ENCODE measurements around the gene TTC9.

DNA sequence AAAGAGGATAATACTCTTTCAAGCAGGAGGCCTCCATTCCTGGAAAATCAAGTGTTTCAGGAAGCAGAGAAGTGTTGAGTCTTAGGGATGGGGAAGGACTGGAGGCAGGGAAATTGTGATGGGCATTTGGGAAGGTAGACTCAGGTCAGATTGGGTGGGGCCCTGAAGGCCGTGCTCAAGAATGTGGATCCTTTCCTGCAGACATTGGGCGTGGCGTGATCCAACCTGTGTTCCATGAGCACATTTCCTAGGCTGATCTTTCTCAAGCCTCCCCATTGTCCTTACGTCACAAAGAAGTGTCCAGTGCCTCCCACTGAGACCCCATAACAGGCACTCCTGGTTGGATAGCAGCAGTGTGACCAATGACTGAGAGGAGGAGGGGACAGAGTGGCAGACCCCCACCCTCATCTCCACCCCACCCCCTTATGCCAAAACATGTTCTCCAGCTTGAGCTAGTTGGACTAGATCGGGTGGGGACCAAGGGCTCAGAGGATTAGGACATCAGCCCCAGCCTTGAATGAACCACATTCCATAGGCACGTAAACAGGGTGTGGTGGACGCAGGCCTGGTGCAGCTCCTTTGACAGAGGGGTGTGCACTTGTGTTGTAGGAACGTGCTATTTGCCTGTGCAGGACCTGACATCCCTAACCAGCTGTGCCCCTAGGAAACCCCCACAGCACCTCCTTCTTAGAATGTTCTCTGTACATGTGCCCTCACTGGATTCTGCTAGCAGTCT is 76.8 kb downstream of the TTC9 start:
- TF ChIP-seq, protein P1, sequence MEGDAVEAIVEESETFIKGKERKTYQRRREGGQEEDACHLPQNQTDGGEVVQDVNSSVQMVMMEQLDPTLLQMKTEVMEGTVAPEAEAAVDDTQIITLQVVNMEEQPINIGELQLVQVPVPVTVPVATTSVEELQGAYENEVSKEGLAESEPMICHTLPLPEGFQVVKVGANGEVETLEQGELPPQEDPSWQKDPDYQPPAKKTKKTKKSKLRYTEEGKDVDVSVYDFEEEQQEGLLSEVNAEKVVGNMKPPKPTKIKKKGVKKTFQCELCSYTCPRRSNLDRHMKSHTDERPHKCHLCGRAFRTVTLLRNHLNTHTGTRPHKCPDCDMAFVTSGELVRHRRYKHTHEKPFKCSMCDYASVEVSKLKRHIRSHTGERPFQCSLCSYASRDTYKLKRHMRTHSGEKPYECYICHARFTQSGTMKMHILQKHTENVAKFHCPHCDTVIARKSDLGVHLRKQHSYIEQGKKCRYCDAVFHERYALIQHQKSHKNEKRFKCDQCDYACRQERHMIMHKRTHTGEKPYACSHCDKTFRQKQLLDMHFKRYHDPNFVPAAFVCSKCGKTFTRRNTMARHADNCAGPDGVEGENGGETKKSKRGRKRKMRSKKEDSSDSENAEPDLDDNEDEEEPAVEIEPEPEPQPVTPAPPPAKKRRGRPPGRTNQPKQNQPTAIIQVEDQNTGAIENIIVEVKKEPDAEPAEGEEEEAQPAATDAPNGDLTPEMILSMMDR (IDR thresholded peaks at IDR 0.05) = no peak
- TF ChIP-seq, protein P2, sequence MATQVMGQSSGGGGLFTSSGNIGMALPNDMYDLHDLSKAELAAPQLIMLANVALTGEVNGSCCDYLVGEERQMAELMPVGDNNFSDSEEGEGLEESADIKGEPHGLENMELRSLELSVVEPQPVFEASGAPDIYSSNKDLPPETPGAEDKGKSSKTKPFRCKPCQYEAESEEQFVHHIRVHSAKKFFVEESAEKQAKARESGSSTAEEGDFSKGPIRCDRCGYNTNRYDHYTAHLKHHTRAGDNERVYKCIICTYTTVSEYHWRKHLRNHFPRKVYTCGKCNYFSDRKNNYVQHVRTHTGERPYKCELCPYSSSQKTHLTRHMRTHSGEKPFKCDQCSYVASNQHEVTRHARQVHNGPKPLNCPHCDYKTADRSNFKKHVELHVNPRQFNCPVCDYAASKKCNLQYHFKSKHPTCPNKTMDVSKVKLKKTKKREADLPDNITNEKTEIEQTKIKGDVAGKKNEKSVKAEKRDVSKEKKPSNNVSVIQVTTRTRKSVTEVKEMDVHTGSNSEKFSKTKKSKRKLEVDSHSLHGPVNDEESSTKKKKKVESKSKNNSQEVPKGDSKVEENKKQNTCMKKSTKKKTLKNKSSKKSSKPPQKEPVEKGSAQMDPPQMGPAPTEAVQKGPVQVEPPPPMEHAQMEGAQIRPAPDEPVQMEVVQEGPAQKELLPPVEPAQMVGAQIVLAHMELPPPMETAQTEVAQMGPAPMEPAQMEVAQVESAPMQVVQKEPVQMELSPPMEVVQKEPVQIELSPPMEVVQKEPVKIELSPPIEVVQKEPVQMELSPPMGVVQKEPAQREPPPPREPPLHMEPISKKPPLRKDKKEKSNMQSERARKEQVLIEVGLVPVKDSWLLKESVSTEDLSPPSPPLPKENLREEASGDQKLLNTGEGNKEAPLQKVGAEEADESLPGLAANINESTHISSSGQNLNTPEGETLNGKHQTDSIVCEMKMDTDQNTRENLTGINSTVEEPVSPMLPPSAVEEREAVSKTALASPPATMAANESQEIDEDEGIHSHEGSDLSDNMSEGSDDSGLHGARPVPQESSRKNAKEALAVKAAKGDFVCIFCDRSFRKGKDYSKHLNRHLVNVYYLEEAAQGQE (IDR thresholded peaks at IDR 0.05; ENCODE audit: insufficient read depth in 1 of 2, low read depth in 2 of 2, low read length in 1 of 2) = no peak
- TF ChIP-seq TCF7L2 (IDR thresholded peaks at IDR 0.05; ENCODE audit: low read depth, low read length) = no peak
- TF ChIP-seq POLR2AphosphoS5 (IDR thresholded peaks at IDR 0.05; ENCODE audit: low read depth, low read length) = no peak
- no peak for TF ChIP-seq SIN3A (IDR thresholded peaks at IDR 0.05; ENCODE audit: borderline replicate concordance, insufficient read depth, low read depth, low read length)

Data from Panc1 (cell line).